Fibroblast of skin of abdomen (primary cell): ENCODE measurements around the gene RIN3.

Experiments used
- DNase-seq: peaks from one replicate; pipeline ENCODE4 v3.0.0-alpha.2; 2013

The RIN3 gene

DNA sequence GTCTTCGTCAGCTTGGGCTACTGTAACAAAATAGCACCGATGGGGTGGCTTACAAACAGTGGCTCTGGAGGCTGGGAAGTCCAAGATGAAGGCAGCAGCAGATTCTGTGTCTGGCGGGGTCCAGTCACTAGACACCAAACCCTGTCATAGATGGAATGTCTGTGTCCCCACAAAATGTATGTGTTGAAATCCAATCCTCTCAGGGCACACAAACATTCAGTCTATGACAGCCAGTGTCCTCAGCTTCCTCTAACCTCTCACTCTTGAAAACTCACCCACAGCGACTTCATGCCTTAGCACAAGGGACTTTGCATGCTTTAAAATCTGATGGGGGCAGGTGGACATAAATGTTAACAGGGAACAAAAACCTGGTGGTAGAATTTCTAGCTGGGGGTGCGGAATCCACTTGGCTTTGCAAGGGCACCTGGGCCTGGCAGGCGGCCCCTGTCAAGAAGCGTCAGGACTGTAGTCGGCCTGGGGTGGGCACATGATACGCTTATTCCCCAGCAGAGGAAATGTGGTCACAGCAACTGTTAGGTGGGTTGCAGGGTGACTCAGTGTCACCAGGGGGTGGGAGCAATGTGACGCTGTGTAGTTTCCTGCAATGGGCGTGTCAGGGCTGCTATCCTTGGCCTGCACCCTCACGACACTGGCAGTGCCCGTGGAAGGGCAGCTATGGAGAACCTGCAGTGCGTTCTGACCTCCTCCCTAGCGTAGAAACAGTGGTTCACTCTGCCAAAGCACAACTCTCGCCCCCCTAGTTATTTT, 17.7 kb downstream of the RIN3 start:
- no peak for DNase-seq

DNA sequence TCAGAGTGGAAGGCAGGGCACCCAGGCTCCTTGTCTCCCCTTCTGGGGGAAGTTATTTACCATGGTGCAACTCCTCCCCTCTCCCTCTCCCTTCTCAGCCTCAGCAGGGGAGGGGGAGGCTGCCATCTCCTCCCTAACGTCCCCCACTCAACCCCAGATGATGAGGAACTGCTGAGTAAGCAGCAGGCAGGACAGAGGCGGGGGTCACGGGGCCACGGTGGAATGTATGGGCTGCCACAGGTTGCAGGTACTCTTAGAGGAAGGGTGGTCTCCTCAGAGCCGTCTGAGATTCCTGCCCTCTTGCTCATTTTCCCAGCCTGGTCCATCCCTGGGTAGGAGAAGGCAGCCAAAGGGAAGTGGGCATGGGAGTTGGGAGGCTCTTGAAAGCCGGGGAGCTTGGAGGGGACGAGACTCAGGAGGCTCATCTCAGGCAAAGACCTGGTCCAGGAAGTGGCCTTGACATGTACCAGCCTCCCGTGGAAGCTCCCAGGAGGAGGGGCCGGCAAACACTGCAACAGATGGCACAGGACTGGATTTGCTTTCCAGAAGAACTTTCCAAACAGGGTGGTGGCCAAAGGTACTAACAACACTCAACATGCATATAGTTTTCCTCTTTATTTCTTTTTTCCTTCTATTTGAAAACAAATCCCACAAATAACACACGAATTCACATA, 19.0 kb downstream of the RIN3 start:
- no peak for DNase-seq

DNA sequence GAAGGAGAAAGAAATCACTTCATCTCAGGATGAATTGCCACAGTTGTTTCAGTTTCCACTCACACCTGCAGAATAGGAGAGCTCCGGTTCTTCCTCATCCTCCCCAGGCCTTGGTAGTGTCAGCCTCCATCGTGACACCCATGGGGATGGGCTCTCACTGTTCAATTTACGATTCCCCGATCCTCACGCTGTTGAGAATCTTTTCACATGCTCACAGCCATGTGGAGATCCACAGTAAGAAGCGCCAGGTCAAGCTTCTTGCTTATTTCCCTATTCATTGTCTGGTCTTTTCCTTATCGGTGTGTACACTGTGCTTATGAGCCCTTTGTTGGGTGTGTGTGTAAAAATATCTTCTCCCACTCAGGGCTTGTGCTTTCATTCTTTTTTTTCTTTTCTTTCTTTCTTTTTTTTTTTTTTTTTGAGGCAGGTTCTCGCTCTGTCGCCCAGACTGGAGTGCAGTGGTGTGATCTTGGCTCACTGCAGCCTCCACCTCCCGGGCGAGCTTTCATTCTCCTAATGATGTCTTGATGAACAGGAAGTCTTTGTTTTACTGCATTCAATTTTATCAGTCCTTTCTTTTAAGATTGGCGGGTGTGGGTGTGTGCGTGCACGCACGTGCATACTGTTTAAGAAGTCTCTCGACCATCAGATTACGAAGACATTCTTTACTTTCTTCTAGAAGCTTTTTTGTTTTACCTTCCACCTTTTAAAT, 21.5 kb downstream of the RIN3 start:
- no peak for DNase-seq

DNA sequence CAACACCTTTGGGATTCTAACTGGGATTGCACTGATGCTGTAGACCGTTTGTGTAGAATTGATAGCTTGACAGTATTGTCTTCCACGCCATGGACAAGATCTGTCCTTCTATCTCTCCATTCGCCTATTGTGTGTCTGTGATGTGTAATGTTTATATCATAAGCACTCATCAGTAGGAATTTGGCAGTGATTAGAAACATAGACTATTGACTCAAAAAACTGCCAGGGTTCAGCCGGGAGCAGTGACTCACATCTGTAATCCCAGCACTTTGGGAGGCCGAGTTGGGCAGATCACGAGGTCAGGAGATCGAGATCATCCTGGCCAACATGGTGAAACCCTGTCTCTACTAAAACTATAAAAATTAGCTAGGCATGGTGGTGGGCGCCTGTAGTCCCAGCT, 22.6 kb downstream of the RIN3 start:
- DNase-seq = peak; percentile 81

DNA sequence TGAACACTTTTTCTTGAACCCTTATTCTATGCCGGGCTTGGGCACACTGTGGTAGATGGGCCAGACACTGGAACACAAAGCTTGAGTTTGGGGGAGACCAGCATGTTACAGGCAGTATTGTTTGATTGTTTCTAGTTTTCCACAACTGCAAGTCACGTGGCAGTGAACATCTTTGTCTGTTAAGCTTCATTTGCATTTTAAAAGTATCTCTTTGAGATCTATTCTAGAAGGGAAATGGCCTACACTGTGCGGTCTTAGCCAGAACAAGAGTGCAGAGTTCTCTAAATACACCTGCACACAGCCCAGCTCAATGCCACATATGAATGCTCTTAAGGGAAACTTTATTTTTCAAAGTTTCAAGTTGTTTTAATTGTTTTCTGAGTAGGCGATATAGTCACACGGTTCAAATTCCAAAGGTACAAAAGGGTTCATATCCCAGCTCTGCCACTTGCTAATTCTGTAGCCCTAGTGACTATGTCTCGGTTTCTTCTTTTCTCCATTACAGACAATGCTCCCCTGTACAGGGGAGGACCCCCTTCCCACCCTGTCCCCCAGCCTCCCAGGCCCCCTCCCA, 24.9 kb downstream of the RIN3 start:
- no peak for DNase-seq

DNA sequence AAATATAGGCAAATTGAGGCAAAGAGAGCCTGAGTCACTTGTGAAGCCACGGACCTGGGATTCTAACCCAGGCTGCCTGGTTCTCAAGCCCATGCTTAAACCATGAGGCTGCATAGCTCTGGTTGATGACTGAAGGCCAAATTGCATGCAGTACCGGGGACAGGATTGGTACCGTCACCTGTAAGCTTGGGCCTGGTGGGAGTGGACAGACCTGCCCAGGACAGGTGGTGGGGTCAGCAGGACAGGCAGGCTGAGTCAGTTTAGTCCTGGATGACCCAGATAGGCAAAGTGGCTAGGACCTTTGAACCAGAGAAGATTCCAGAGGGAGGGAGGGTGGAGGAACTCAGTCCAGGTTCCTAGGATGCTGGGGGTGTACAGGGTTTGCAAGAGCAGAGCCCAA, 25.8 kb downstream of the RIN3 start:
- DNase-seq = no peak

GRCh38 chr14:92539875-92540274, 26.3 kb downstream of the RIN3 start:
- DNase-seq = peak; percentile 16

DNA sequence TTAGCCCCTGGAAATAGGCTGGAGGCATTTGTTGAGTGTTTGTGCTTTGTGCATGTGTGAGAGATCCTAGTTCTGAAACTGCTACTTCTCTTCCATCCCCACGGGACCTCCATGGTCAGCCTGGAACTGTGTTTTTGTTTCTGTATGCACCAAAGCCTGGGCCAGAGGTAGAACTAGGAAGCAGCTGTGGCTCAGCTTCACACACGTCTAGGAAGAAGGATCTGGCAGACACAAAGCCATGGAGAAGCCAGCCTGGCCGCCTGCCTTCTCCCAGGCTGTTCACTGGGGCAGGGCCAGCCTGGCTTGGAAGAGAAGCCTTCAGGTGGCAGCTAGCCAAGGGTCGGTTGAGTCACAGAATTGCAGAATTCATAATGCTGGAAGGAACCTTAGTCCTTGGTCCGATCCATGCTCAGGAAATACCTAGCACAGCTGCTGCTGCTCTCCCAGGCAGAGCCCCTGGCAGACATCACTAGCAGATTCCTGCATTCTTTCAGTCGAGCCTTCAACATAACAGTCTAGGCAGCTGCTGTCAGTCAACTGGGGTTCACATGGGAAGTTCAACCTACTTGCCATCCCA, 27.0 kb downstream of the RIN3 start:
- peak; percentile 100 for DNase-seq

GRCh38 chr14:92542766-92543554, 29.4 kb downstream of the RIN3 start:
- DNase-seq = no peak

- DNase-seq = no peak
These were observed 30.6 kb downstream of the RIN3 start for GRCh38 chr14:92544051-92544720.

DNA sequence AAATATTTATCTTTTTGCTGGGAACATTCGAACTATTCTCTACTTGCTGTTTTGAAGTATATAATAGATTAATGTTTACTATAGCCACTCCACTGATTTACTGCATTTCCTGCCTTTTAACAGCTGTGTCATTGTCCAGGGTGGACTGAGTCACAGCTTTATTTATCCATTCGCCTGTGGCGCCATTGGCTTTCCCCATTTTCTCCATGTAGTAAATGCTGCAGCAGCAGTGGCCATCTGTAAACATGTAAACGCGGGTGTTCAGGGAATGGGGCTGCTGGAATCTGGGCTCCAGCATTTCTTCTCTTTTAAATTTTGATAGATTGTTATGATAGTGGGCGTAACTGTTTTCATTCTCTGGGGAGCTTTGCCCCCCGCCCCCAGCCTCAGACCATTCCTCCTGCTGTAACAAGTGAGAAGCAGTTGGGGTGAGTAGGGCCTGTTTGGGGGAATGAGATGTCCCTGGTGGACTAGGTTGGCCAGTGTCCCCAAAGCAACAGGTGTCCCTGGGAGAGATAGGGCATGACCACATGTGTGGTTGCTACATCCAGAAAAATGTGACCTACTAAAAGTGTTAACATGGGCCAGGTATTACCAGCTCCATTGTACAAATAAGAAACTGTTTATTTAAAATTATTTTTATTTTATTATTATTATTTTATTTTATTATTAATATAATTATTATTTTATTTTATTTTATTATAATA, 32.9 kb downstream of the RIN3 start:
- peak; percentile 32 for DNase-seq

GRCh38 chr14:92549105-92549858, 35.7 kb downstream of the RIN3 start:
- no peak for DNase-seq

- peak; percentile 36 for DNase-seq
These were observed 36.3 kb downstream of the RIN3 start for GRCh38 chr14:92549859-92550230.

DNA sequence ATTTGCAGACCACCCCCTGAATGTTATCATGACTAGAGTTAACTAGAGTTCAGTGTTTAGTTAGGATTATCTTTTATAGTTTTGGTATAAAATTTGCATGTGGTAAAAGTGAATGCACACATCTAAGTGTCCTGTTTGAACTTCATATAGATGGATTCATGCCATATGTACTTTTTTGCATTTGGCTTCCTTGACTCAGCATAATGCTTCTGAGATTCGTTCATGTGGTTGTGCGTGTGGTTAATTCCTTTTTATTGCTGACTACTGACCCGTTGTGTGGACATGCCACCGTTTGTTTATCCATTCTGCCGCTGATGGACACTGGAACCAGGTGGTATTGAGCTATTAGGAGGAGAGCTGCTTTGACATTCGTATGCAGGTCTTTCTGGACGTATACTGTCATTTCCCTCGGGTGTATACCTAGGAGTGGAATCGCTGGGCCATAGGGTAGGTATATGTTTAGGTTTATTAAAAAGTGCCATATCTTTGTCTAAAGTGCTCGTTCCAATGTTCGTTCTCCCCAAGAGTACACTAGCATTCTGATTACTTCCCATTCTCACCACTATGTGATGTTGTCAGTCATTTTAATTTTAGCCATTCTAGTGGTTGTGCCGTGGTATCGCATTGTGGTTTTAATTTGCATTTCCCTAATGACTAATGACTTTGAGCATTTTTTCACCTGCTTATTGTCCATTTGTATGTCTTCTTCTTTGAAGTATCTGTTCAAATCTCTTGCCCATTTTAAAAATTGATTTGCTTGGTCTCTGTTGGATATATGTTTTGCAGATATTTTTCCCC, 37.7 kb downstream of the RIN3 start:
- DNase-seq = peak; percentile 28

GRCh38 chr14:92552066-92552465, 38.5 kb downstream of the RIN3 start:
- no peak for DNase-seq

DNA sequence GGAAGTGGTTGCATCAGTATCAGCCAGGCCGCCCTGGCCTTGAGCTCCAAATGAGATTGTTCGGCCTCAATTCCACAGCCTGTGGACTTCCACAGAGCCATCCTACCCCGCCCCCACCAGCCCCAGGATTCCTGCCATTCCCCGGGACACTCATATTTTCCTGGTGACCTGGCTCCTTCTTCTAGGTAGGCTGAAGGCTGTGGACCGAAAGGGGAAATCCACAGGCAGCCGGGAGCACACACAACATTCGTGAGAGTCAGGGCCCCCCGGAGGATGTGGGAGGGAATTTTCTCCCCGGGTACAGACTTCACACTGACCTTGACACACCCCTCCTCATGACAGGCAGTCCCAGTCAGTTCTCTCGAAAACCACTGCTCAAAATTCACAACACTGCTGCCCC, 39.9 kb downstream of the RIN3 start:
- DNase-seq = peak; percentile 74

- no peak for DNase-seq
These were observed 42.0 kb downstream of the RIN3 start for GRCh38 chr14:92555465-92556111.

- DNase-seq = no peak
These were observed 42.7 kb downstream of the RIN3 start for GRCh38 chr14:92556255-92556741.
